HG02884 (cell line): ENCODE results near the gene KCNIP1.

Experiments used
- ATAC-seq: cut with Tn5 transposase; IDR thresholded peaks from one replicate; pipeline ENCODE4 v1.9.1; 2021; ENCODE audit warnings: mild to moderate bottlenecking, moderate library complexity; ENCODE audit not compliant: unreplicated experiment

Gene KCNIP1

DNA sequence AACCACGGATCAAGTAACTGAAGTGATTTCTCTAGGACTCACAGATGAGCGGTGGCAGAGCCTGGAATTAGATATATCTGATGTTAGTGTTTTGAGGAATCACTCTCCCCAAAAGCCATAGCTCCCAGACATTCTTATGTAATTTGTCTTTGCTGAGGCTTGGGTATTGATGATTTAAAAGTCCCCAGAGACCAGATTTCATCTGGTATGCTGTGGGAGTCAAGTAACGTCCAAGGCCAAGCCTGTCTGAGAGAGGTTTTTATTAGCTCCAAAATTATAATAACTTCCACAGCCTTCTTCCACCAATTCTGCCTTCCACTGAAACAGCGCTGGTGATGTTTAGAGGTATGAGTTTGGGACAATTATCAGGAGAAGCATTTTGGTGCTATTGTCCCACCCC lies 21.3 kb upstream of the KCNIP1 start:
- no peak for ATAC-seq

DNA sequence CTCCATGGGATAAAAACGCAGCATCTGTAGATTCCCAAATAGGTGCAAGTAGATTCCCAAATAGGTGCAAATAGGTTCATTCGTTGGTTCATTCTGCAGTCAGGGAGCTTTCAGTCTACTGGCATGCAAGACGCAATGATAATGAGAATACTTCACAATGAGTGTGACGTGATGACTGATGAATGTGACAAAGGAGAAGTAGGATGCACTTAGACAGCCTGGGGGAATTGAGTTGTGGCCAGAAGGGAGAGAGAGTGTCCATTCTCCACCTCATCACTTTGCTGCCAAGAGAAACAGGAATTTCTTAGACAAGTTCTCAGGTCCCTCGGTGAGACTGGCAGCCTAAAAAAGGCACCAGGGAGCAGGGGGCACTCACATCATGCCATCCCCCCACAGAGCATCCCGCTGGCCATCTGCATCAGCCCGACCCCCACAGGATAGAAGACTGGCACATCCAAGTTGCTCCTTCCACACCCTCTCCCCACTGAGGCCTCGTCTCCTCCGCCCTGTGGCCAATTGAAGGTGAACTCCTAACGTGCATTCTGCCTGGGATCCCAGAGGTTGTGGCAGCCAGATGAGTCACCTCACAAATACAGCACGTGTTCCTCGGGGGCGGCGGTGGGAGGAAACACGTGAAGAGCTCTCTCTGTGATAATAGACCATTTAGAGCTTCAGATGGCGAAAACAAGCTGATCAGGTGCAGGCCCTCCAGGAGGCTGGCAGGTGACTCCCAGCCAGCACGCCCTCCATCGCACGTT lies 19.9 kb upstream of the KCNIP1 start:
- no peak for ATAC-seq

DNA sequence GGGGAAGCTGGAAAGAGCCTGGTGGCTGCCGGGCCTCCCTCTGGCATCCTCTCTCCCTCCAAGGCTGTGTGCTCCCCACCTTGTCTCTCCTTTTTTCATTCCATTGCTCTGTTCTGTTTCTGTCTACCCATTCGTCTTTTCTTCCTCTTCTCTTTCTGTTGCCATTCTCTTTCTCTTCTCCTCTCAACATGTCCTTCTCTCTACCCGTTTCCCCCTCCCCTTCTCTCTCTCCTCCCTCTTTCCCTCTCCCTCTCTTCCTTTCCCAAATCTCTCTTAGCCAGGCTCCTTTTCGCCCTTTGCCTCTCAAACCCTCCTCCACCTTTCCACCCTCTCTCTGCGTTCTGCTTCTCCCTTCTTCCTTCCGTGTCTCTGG lies 19.4 kb upstream of the KCNIP1 start:
- ATAC-seq: no peak

DNA sequence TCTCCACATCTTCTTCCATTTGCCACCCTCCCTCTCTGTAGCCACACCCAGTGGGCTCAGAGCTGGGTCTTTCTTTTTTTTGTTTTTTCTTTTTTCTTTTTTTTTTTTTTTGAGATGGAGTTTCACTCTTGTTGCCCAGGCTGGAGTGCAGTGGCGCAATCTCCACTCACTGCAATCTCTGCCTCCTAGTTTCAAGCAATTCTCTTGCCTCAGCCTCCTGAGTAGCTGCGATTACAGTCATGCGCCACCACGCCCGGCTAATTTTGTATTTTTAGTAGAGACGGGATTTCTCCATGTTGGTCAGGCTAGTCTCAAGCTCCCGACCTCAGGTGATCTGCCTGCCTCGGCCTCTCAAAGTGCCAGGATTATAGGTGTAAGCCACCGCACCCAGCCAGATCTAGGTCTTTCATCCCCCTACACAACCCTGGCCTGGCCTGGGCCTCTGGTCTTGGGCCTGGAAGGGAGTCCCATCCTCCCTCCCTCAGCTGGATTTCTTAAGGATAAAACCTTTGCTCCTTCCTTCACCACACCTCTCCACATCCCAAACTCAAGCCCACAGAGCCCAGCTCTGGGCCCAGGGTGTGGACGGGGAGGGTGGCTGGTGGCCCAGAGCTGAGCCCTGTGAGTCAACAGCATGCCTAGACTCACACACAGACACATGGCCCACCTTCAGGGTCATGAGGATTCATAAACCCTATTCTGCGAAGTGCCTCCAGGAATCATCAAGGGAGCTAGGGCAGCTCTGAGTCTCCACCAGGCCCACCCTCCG lies 18.8 kb upstream of the KCNIP1 start:
- no peak for ATAC-seq

DNA sequence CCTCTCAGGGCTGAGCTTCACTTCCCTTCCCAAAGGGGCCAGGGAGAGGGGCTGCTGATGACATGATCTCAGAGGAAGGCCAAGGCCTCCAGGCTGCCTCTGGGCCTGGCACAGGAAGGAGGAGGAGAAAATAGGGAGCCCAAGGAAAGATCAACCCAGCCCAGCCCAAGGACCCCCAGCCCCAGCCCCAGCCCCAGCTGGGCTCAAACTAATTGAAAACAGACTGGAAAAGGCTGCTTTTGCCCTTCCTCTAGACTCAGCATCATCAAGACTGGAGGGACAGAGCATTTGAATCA lies 18.3 kb upstream of the KCNIP1 start:
- no peak for ATAC-seq

DNA sequence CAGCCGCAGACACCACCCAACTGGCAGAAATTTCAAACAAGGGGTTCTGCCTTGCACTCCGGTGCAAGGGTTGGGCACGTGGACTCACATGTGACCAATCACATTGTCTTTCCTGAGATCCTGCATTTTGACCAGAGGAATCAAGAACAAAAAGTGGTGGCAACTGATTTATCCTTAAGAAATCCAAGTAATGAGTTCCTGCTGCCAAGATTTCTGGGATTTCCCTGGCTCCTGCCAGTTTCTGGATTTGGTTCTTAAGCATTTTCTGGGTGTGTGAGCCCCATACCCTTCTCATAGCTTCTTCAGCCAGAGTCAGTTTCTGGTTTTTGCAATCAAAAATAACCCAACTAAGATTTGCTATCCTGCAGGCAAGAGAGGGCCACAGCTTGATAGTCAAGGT lies 17.4 kb upstream of the KCNIP1 start:
- no peak for ATAC-seq

DNA sequence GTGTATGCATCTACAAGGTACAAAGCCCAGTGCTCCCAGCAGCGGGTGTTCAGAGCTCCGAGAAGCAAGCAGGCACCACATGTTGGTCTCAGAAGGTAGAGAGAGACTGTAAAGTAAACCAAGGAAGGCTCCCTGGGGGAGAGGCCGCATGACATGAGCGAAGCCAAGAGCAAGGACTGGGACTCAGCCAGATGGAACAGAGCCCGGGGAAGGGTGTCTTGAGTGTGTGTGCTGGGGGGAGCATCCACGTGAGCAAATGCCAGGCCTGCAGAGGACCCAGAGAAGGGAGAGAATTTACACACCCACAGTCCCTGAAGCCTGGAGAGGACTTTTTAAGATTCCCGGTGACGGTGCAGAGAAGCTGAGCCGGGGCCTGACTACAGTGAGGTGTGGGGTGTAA lies 15.2 kb upstream of the KCNIP1 start:
- ATAC-seq: no peak

DNA sequence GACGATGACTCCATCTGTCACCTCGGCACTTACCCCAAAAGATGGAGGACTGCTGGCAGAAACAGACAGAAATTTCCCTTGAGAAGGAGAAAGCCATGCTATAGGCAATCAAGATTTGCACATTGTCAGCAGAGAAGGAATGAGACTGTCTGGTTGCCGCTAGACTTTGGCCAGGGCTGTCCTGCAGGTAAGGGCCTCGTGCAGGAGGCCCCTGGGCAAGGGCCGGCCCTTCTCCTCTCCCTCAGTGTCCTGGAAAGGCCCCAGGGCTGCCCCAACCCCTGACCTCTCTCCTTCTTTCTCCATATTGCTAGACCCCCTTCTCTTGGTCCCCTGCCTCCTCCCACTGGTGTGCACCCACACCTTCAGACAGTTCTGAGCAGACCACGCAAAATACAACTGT lies 14.6 kb upstream of the KCNIP1 start:
- no peak for ATAC-seq

DNA sequence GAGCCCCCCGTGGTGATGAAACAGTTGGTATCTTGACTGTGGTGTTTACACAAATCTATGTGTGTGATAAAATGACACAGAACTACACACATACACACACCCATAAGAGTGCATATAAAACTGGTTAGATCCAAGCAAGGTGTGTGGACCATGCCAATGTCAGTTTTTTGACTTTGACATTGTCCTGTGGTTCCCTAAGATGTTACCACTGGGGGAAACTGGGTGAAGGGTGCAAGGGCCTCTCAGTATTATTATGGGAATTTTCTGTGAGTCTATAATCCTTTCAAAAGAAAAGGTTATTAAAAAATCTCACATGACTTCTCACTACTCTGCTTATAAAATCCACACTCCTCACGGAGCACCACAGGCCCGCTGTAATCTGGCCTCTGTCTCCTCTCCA lies 13.4 kb upstream of the KCNIP1 start:
- ATAC-seq: no peak

DNA sequence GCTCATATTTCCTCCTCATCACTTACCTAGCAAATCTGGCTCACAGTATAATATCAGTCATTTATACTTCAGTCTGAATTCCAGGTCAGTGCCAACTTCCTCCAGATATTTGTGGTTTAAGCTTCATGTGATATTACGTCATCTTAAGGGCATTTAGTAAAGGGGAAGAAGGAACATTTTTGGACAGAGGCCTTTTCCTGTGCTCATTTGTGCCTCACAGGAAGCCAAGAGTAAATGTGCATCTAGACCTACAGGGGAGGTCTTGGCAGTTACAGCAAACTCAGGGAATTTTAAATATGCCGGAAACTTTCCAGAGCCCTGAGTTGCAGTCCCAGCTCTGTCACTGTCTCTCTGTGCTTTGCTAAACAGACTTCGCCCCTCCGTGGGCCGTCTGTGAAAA lies 12.3 kb upstream of the KCNIP1 start:
- no peak for ATAC-seq

DNA sequence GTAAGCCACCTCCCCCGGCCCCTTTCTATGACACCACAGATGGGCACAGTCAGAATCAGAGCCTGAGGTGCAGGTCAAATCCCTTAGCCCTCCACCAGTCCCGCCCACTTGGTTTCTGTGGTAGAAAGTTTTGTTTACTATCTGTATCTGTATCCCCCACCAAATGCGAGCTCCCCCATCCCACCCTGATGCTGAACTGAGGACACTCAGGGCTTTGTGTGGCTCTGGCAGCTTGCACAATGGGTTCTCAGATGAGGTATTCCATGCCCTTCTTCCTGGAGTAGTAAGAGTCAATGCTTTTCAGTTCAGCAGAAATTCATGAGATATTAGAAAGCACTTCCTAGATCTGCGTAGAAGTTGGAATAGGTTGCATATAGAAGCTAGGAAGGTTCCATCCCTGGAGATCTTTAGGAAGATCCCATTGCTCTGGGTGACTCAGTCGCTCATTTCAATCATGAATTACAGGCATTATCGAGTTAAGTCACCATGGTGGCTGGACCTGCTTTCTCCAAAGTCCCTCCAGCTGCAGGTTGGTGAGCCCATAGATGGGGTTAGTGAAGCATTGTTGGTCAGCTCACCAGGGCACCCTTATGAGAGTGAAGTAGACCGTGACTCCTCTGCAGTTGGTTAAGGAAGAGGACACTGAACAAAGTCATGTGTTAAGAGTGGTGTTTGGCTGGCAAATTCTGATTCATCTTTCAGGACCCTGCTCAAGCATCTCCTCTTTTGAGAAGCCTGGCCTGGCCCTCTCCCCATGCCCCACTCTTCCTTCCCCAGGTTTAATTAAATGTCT lies 10.6 kb upstream of the KCNIP1 start:
- no peak for ATAC-seq

DNA sequence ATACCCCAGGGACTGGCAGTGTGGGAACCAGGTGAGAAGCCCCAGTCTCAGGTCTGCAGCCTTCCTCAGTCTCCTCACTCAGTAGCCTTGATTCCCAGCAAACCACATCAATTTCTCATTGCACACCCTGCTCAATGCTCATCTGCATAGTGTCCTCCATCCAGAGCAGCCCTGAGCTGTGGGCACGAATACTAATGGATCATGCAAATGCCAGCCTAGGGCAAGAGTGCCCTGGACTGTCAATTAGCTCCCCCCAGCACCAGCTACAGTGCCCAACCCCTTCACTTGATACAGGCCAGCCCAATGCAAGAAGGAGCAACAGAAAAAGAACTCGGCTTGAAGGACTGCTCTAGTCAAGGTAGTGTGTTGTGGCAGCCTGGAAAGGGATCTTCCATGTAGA lies 9.8 kb upstream of the KCNIP1 start:
- no peak for ATAC-seq

DNA sequence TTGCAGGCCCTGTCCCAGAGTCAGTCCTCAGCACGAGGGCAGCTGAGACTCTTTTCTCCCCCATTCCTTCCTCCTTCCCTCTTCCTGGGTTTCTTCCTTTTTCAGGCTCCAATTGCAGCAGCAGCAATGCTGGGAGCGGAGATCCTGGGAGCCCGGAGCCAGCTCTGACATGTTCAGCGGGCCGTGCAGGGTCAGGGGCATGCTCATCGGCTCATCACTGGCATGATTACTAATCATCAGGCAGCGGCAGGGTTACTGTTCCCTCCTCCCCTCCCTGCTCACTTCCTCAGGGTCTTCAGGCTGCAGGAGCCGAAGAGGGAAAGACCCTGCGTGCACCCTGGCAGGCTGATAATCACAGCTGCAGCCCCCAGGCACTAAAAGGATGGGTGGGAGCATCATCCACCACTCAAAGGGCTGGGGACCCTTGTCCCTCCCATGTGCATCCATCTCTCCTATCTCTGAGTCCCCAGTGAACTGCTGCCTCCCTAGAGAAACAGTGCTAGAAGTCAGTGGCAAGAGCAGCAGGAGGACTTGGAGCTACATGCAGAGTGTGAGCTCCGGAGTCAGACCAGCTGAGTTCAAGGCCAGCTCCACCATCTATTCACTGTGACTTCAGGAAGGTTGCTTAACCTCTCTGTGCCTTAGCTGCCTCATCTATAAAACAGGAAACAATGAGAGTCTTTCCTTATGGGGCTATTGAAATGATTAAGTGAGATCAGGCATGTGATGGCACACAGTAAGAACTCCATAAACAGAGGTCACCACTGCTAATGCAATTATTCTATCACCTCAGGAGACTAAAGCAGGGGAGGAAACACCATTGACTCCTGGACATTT lies 7.8 kb upstream of the KCNIP1 start:
- ATAC-seq: no peak

DNA sequence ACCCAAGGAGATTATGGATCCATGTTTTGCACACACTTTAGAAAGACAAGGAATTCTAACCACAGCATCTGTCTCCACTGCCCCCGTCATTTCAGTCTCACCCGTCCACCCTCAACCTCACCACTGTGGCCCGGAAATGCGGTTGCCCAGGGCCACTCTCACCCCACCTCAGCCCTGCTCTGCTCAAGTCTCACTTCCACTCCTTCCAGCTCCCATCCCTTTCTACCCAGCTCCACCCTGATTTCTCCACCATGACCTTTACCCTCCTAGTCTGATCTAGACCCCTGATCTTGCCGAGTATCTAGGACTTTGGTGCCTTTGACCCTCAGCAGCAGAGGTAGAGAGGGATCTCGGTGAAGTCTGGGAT lies 7.2 kb upstream of the KCNIP1 start:
- ATAC-seq: no peak

DNA sequence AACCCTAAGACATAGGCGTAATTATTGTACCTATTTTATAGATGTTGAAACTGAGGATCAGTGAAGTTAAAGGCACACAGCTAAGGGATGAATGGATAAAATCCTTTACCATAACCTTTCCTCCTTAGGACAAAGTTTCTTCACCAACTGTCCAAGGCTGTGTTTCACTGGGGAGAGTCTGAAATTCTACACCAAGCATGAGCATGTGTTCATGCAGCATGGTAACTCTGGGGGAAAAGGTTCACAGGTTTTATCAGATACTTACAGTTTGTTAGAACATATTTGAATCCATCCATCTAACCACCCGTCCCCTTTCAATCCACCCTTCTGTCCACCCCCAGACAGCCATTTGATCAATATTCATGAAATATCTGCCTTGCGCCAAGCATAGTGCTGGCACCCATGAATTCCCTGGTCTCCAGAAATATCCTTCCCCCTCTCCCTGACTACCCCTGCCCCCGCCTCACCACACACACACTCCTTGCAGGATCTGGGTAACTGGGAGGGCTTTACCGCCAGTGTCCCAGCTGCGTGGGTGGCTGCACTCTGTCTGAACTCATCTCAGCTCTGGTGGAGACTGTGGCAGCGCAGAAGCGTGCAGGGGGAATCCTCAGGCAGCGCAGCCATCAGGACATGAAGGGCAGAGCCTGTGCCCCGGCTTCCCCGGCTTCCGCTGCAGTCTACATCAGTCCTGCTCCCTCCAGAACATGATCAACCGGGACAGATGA lies 6.3 kb upstream of the KCNIP1 start:
- ATAC-seq: no peak

DNA sequence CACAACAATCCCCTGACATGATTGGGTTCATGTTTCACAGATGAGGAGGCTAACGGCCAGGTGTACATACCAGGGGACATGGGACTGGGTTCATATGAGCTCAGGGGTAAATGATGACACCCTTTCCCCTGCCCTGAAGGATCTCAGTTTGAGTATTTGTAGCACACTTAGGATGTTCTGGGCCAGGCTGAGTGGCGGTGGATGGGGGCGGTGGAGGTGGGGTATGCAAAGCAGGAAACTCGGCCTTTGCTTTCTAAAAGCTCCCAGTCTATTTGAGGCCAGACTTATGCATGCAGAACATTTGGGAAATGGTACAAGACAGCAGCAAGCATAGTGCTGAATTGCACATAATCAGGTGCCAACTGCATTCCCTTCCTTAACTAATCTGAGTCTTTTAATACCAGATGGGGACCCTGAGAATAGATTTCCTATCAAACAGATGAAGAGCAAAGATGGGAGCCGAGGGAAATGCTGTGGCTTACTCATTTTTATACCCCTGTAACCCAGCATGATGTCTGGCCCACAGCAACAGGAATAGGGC lies 4.9 kb upstream of the KCNIP1 start:
- ATAC-seq: no peak

DNA sequence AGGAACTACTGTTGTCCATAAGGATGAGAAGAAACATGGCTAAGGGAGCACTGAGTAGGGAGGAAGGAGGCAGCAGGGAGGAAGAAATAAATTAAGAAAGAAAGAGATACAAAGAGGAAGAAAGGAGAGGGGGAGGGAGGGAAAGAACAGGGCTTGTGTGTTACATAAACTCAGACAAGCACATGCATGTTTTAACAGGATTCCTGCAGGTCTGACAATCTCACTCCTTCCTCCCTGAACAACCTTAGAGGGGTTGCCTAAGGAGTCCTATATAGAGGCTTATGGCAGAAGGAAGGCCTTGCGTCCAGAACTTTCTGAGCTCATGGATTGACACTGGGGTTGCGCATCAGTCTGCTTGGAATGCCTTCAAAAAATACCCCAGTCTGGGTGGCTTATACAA lies 4.2 kb upstream of the KCNIP1 start:
- no peak for ATAC-seq

DNA sequence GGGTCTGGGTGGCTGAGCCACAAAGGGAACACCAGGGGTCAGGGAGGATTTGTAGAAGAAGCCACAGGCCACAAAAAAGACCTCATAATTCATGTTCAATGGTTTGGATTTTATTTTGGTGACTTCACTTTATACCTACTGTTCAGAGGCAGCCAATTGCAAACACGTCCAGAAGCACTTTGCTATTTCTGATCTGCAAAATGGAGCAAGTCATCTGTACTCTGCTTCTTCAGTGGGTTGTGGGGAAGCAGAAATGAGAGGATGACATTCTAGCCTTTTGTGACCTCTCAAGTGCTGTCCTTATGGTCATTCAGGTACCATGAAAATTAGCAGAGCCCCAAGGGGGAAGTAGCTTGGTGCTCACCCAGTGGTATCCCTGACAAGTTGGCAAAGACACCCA lies 2.5 kb upstream of the KCNIP1 start:
- ATAC-seq: no peak

DNA sequence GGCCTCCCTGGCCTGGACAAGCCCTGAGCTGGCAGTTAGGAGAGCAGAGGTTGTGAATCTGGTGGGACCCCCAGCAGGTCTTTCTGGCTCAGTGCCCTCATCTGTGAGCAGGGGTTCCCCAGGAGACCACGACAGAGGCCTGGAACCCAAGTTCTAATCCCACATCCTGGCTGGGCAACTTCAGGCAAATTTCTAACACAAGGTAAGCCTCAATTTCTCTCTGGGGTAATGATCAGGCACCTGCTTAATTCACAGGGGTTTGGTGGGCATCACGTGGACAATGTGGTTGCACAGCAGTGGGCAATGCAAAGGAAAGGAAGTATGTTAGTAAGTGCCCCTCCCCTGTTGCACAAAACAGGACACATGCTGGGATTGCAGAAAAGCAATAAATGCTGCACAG lies 1.9 kb upstream of the KCNIP1 start:
- ATAC-seq: no peak

DNA sequence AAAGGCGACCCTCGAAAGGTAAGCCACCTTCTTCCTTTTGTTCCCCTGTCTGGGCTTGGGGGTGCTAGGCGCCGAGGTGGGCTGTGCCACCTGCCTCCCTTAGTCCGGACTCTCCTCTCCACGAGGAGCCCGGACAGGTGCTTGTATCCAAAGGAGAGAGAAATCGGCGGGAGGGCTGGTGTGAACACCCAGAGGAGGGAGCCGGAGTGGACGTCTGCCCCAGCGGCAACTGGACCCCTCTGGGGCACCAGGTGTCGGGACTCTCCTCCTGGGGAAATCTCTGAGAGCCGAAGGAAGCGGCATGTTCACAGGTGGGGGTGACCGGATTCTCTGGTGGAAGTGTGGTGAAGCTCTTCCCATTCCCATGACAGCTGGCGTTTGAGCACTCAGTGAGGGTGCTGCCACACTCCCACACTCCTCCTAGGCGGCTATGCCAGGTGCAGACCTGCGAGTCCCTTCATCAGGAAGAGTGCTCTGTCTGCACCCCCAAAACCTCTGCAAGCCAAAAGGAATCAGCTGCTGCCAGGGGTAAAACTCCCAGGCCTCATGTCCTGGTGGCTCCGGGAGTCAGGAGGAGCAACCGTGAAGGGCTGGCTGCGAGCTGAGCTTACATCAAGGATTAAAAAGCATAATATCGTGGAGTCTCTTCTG lies 921 bp downstream of the KCNIP1 start:
- no peak for ATAC-seq
